ENCODE measurements around the gene IGLON5. TPM values are rescaled to one million over a fixed set of nuclear protein-coding genes. Genes with fewer than 3 reads are reported as not detected.

Gene IGLON5
- total RNA-seq, 1 experiment from 2014 or later = not detected

DNA sequence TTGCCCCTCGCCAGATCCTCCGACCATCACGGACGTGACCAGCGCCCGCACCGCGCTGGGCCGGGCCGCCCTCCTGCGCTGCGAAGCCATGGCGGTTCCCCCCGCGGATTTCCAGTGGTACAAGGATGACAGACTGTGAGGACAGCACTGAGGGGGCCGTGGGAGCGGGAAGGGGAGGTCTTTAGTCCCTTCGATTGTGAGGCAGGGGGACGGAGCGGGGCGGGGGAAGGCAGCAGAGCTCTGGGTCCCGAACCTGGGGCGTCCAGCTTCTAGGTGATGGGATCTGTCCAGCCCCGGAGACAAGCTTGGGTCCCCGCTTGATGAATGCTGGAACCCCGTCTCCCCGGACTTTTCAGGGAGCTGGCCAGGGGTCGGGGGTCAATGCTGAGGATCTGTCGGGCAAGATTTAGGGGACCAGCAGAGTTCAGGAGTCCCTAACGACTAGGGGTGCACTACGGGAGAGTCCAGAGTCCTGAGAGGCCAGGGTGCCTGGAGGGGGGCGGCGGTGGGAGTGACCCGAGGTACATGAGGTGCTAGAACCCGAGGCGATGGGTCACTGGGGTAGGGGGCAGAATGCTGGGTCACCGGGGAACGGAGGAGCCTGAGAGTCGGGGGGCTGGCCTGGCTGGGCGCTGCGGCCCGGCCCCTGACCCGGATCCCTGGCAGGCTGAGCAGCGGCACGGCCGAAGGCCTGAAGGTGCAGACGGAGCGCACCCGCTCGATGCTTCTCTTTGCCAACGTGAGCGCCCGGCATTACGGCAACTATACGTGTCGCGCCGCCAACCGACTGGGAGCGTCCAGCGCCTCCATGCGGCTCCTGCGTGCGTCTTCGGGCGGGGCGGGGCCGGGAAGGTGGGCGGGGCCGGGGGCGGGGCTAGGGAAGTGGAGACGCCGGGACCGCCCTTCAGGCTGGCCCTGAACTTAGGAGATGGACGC lies 15.9 kb downstream of the IGLON5 start:
- no TSS peak for BruUV-seq (replicated peaks)
- intact Hi-C loops (cut with micrococcal nuclease) = no loop called here
- H3K4me2 ChIP-seq (ENCODE audit: low read length) = peak overlapping the region; percentile 56
- CTCF ChIA-PET = no interaction called here
- peak overlapping the region; percentile 25; the same call in 1 of the 2 replicates for H3K9ac ChIP-seq (ENCODE audit: low read length)
- no peaks in the 10 kb centered on the region for H4K20me1 ChIP-seq (ENCODE audit: insufficient read depth)
- POLR2A ChIA-PET = no interaction called here
- no peaks in the 10 kb centered on the region for H3K9me3 ChIP-seq (ENCODE audit: control insufficient read depth in 1 of 2, insufficient read depth in 1 of 2, low read depth in 1 of 2, low read length in 2 of 2)
- no peaks in the 10 kb centered on the region for H3K9me2 ChIP-seq (ENCODE audit: insufficient read depth)
- H2AFZ ChIP-seq (ENCODE audit: low read depth, low read length, poor library complexity, severe bottlenecking) = no peak overlapping the region
- no peak for DNase-seq (ENCODE audit: low read depth, low spot score)
- H3K27ac ChIP-seq (ENCODE audit: low read depth, low read length) = peak overlapping the region; percentile 26; the same call in 1 of the 2 replicates
- RAD21 ChIA-PET (ENCODE audit: low non-redundant PET in 1 of 2, low total read pairs in 2 of 2, uncharacterized antibody in 2 of 2, unreplicated experiment in 2 of 2) = no interaction called here
- peak; percentile 88 for ATAC-seq
- H3K27me3 ChIP-seq (ENCODE audit: insufficient read depth, low read length) = peaks cover 8% of the 10 kb centered on the region; the same call in 1 of the 2 replicates
- H3K36me3 ChIP-seq (ENCODE audit: control insufficient read depth in 1 of 2, insufficient read depth in 2 of 2, low read length in 2 of 2) = no peaks in the 10 kb centered on the region
- peak overlapping the region; percentile 15 to 41; a peak in 3 of 4 replicates for H3K4me3 ChIP-seq (replicated peaks in 1 of 2; ENCODE audit: low read depth in 1 of 2, low read length in 2 of 2)
- peaks cover 2 to 10% of the 10 kb centered on the region in 2 experiments; a peak in 2 of 4 replicates for H3K4me1 ChIP-seq (ENCODE audit: control insufficient read depth in 1 of 2, insufficient read depth in 2 of 2, low read length in 2 of 2)
- H3K79me2 ChIP-seq (ENCODE audit: insufficient read depth, low read length) = no peaks in the 10 kb centered on the region
- TF ChIP-seq, protein P1, sequence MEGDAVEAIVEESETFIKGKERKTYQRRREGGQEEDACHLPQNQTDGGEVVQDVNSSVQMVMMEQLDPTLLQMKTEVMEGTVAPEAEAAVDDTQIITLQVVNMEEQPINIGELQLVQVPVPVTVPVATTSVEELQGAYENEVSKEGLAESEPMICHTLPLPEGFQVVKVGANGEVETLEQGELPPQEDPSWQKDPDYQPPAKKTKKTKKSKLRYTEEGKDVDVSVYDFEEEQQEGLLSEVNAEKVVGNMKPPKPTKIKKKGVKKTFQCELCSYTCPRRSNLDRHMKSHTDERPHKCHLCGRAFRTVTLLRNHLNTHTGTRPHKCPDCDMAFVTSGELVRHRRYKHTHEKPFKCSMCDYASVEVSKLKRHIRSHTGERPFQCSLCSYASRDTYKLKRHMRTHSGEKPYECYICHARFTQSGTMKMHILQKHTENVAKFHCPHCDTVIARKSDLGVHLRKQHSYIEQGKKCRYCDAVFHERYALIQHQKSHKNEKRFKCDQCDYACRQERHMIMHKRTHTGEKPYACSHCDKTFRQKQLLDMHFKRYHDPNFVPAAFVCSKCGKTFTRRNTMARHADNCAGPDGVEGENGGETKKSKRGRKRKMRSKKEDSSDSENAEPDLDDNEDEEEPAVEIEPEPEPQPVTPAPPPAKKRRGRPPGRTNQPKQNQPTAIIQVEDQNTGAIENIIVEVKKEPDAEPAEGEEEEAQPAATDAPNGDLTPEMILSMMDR (IDR thresholded peaks at IDR 0.05 in 2 of 3, conservative IDR thresholded peaks at IDR 0.05 in 1 of 3; ENCODE audit: borderline replicate concordance in 1 of 3, insufficient read depth in 1 of 3, low read depth in 2 of 3, low read length in 2 of 3) = peak in 2 of 3 experiments; percentile 18; a peak in 2 of 6 replicates
- TF ChIP-seq POLR2A (IDR thresholded peaks at IDR 0.05; ENCODE audit: borderline replicate concordance, extremely low read depth, insufficient read depth, insufficient read length) (no peak), POLR2AphosphoS5 (IDR thresholded peaks at IDR 0.05; ENCODE audit: low read depth, low read length) (peak; percentile 25; the same call in 1 of the 2 replicates)

DNA sequence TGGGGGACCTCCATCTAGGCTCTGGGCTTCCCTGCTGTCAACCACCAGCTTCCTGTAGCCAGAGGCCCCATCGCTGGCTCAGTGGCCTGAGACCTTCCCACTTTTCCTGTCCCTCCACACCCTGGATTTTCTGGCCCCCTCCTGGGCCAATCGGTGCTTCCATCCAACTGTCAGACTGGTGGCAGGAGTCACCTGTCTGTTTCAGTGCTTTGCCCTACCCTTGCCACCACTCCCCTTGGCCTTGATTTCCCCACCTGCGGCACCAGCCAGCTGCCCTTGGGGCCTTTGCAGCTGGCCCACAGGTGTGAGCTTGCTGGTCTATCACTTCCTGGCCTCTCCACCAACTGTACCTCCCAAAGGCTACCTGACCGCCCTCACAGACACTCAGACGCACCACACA lies 18.0 kb downstream of the IGLON5 start:
- Histone ChIP-seq H3K9ac (ENCODE audit: low read length) (no peak overlapping the region), H3K9me3 (ENCODE audit: control insufficient read depth in 1 of 2, insufficient read depth in 1 of 2, low read depth in 1 of 2, low read length in 2 of 2) (no peaks in the 10 kb centered on the region), H3K4me3 (replicated peaks in 1 of 2; ENCODE audit: low read depth in 1 of 2, low read length in 2 of 2) (no peak overlapping the region), H3K27me3 (ENCODE audit: insufficient read depth, low read length) (no peaks in the 10 kb centered on the region), H3K36me3 (ENCODE audit: control insufficient read depth in 1 of 2, insufficient read depth in 2 of 2, low read length in 2 of 2) (no peaks in the 10 kb centered on the region), H3K27ac (ENCODE audit: low read depth, low read length) (no peak overlapping the region), H3K4me2 (ENCODE audit: low read length) (no peak overlapping the region), H3K79me2 (ENCODE audit: insufficient read depth, low read length) (no peaks in the 10 kb centered on the region), H3K9me2 (ENCODE audit: insufficient read depth) (no peaks in the 10 kb centered on the region), H4K20me1 (ENCODE audit: insufficient read depth) (no peaks in the 10 kb centered on the region), H3K4me1 (ENCODE audit: control insufficient read depth in 1 of 2, insufficient read depth in 2 of 2, low read length in 2 of 2) (peaks cover 2 to 10% of the 10 kb centered on the region in 2 experiments; a peak in 2 of 4 replicates), H2AFZ (ENCODE audit: low read depth, low read length, poor library complexity, severe bottlenecking) (no peak overlapping the region)
- ChIA-PET CTCF (no interaction called here), POLR2A (no interaction called here), RAD21 (ENCODE audit: low non-redundant PET in 1 of 2, low total read pairs in 2 of 2, uncharacterized antibody in 2 of 2, unreplicated experiment in 2 of 2) (no interaction called here)
- no peak for ATAC-seq
- BruUV-seq (replicated peaks) = no TSS peak
- no peak for DNase-seq (ENCODE audit: low read depth, low spot score)
- intact Hi-C loops (cut with micrococcal nuclease) = no loop called here
- TF ChIP-seq EZH2phosphoT487 (IDR thresholded peaks at IDR 0.05; ENCODE audit: borderline replicate concordance) (no peak), FOSL1 (IDR thresholded peaks at IDR 0.05; ENCODE audit: low read depth) (no peak), ZFX (IDR thresholded peaks at IDR 0.05) (no peak), JUND (IDR thresholded peaks at IDR 0.05) (no peak), YY1 (IDR thresholded peaks at IDR 0.05; ENCODE audit: extremely low read depth, insufficient replicate concordance, low read depth, low read length) (no peak), TCF7L2 (IDR thresholded peaks at IDR 0.05; ENCODE audit: borderline replicate concordance, extremely low read depth, insufficient read depth, insufficient read length) (no peak), SIN3A (IDR thresholded peaks at IDR 0.05; ENCODE audit: low read depth) (no peak), POLR2AphosphoS5 (IDR thresholded peaks at IDR 0.05; ENCODE audit: low read depth, low read length) (no peak), ELF1 (IDR thresholded peaks at IDR 0.05; ENCODE audit: borderline replicate concordance, low read depth) (no peak), POLR2A (IDR thresholded peaks at IDR 0.05; ENCODE audit: borderline replicate concordance, extremely low read depth, insufficient read depth, insufficient read length) (no peak)
- TF ChIP-seq, protein P2, sequence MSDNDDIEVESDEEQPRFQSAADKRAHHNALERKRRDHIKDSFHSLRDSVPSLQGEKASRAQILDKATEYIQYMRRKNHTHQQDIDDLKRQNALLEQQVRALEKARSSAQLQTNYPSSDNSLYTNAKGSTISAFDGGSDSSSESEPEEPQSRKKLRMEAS (IDR thresholded peaks at IDR 0.05) = no peak
- TF ChIP-seq, protein P1 (IDR thresholded peaks at IDR 0.05 in 2 of 3, conservative IDR thresholded peaks at IDR 0.05 in 1 of 3; ENCODE audit: borderline replicate concordance in 1 of 3, insufficient read depth in 1 of 3, low read depth in 2 of 3, low read length in 2 of 3) = no peak
